Upper lobe of left lung (tissue), 6 donors: ENCODE measurements around the gene EXTL2. TPM values are rescaled to one million over a fixed set of nuclear protein-coding genes. Genes with fewer than 3 reads are reported as not detected.
"Not testable (repeated sequence)": the region's sequence is repeated elsewhere in the genome, so short reads cannot be mapped to it uniquely, and the experiment has no call there.

Experiments
- ATAC-seq, 2 donors: fragments of 200-7000 bp; cut with Tn5 transposase; one replicate each; pipeline ENCODE4 v1.9.1; 2022; ENCODE audit warnings: mild to moderate bottlenecking in 2 of 2, moderate library complexity in 2 of 2; ENCODE audit not compliant: low FRiP score in 2 of 2
- DNase-seq, 2 donors: peaks; one replicate each; pipeline ENCODE4 v3.0.0-alpha.2; 2019 to 2020
- H3K27ac ChIP-seq, 4 donors: fragments of 200-600 bp; sonication (generic); one replicate each; pipeline ENCODE4 v1.5.1; 2016 to 2019
- H3K27me3 ChIP-seq, 4 donors: fragments of 200-600 bp; sonication (generic); one replicate each; pipeline ENCODE4 v1.5.1; 2017 to 2019
- H3K36me3 ChIP-seq, 4 donors: fragments of 200-600 bp; sonication (generic); one replicate each; pipeline ENCODE4 v1.5.1; 2016 to 2019
- H3K4me1 ChIP-seq, 4 donors: fragments of 200-600 bp; sonication (generic); one replicate each; pipeline ENCODE4 v1.5.1; 2018 to 2019
- H3K4me3 ChIP-seq, 4 donors: fragments of 200-600 bp; sonication (generic); one replicate each; pipeline ENCODE4 v1.5.1; 2017 to 2019; ENCODE audit warnings: mild to moderate bottlenecking in 2 of 4, moderate library complexity in 1 of 4
- H3K9me3 ChIP-seq, 4 donors: fragments of 200-600 bp; sonication (generic); one replicate each; pipeline ENCODE4 v1.5.1; 2018 to 2019
- EP300 ChIP-seq, 4 donors: sonication (generic); formaldehyde crosslinking; IDR thresholded peaks; one replicate each; pipeline ENCODE4 v1.5.1; 2017; ENCODE audit warnings: antibody characterized with exemption in 4 of 4, control low read depth in 2 of 4
- POLR2A ChIP-seq, 4 donors: fragments of 450-650 bp; IDR thresholded peaks; one replicate each; pipeline ENCODE4 v1.5.1; 2016 to 2017; ENCODE audit warnings: antibody characterized with exemption in 4 of 4, mild to moderate bottlenecking in 2 of 4
- POLR2AphosphoS5 ChIP-seq, 2 donors: sonication (generic); formaldehyde crosslinking; IDR thresholded peaks; one replicate each; pipeline ENCODE4 v1.5.1; 2017; ENCODE audit warnings: antibody characterized with exemption in 2 of 2
- WGBS, 2 donors: methylation state at CpG; one replicate each; pipeline ENCODE4 v1.1.5; 2017 to 2018; 5-methylcytosine and 5-hydroxymethylcytosine counted together
- total RNA-seq, 6 donors: library from RNA; depleted of rRNA in 4 of 6; stranded (reverse); fragments of >200 nt in 4 of 6; gene quantifications; one replicate each; pipeline versions ENCODE4 v1.1.0 to v1.2.1, GENCODE V29; 2016 to 2021
- TF ChIP-seq, protein P1 (sequence below), 6 experiments: fragments of 450-650 bp in 4 of 6; fragments of 200-600 bp in 2 of 6; sonication (generic) in 2 of 6; IDR thresholded peaks; one replicate each; pipeline ENCODE4 v1.5.1; 2016 to 2019; ENCODE audit warnings: antibody characterized with exemption in 6 of 6
- donor health status: DM: no; HTN: no; CAD: no; lungs with moderate emphysema.
- donor health status: DM: no; HTN: yes; CAD: no; lungs with severe emphysema.

EXTL2 gene
- total RNA-seq, 6 donors from 2014 or later, result 5.2 to 15.3 (median 8.1) TPM

DNA sequence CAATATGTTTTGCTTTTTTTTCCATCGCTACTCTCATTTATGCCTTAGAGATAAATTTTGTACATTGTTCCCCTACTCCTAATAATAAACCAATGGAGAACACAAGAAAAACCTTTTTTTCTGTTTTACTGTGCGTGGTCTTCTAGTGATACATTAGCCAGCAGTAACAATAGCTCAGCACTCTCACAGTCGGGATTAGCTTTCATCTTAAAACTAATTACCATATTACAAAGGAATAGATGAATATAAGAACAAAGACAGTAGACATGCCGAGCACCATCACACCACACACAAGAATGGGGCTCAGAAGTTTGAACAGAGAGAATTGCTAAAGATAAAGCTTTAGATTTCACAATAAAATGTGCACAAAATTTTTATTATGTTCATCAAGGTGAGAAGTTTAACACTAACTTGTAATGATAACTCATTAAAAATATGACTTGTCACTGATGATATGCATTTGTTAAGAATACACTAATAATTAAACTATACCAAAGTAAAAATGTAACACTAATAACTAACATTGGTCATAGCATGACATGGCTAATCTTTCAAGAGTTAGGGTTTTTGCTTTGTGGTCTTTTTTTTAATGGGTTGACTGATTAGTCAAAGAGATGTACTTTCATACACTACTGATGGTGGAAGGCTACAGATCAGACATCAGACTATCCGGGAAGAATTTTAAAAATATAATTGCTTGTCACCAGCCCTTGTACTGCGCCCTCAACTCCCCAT is 61.8 kb downstream of the EXTL2 start:
- Histone ChIP-seq H3K4me3 (no peak overlapping the region), H3K9me3 (no peaks in the 10 kb centered on the region), H3K27me3 (no peaks in the 10 kb centered on the region), H3K27ac (no peak overlapping the region), H3K36me3 (no peaks in the 10 kb centered on the region), H3K4me1 (no peaks in the 10 kb centered on the region)
- DNase-seq (no peak), ATAC-seq (no peak)
- WGBS, 2 donors, result 89 to 90% methylated on average over 6 of the region's 6 CpGs
- TF ChIP-seq, protein P1, sequence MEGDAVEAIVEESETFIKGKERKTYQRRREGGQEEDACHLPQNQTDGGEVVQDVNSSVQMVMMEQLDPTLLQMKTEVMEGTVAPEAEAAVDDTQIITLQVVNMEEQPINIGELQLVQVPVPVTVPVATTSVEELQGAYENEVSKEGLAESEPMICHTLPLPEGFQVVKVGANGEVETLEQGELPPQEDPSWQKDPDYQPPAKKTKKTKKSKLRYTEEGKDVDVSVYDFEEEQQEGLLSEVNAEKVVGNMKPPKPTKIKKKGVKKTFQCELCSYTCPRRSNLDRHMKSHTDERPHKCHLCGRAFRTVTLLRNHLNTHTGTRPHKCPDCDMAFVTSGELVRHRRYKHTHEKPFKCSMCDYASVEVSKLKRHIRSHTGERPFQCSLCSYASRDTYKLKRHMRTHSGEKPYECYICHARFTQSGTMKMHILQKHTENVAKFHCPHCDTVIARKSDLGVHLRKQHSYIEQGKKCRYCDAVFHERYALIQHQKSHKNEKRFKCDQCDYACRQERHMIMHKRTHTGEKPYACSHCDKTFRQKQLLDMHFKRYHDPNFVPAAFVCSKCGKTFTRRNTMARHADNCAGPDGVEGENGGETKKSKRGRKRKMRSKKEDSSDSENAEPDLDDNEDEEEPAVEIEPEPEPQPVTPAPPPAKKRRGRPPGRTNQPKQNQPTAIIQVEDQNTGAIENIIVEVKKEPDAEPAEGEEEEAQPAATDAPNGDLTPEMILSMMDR (IDR thresholded peaks at IDR 0.05), result no peak
- TF ChIP-seq EP300 (IDR thresholded peaks at IDR 0.05) (no peak), POLR2A (IDR thresholded peaks at IDR 0.05) (no peak), POLR2AphosphoS5 (IDR thresholded peaks at IDR 0.05) (no peak)

DNA sequence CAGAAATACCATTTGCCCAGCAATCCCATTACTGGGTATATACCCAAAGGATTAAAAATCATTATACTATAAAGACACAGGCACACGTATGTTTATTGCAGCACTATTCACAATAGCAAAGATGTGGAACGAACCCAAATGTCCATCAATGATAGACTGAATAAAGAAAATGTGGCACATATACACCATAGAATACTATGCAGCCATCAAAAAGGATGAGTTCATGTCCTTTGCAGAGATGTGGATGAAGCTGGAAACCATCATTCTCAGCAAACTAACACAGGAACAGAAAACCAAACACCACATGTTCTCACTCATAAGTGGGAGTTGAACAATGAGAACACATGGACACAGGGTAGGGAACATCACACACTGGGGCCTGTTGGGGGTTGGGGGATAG is 69.0 kb downstream of the EXTL2 start:
- not testable (repeated sequence) for H3K36me3 ChIP-seq, H3K4me1 ChIP-seq, H3K27ac ChIP-seq, H3K9me3 ChIP-seq, DNase-seq, H3K27me3 ChIP-seq, ATAC-seq, H3K4me3 ChIP-seq
- 82 to 85% methylated on average over 2 of the region's 2 CpGs for WGBS, 2 donors

Other genes with a start within 250 kb of the EXTL2 start
- gene VCAM1, start 175.1 kb downstream of the EXTL2 start, total RNA-seq, result 10 to 100 TPM in 1 of 6 donors, 1 to 10 TPM in 5; 1.0 to 12.5 (median 3.2) TPM
- 10 to 100 TPM in 5 of 6 donors, 1 to 10 TPM in 1; 8.4 to 34.5 (median 26.4) TPM for gene SLC30A7, start 1.2 kb upstream of the EXTL2 start, total RNA-seq
- 10 to 100 TPM; 14.8 to 25.2 (median 21.5) TPM for gene DPH5, start 130.9 kb upstream of the EXTL2 start, total RNA-seq